ENCODE measurements around the gene MAN2B2. TPM values are rescaled to one million over a fixed set of nuclear protein-coding genes. Genes with fewer than 3 reads are reported as not detected.

The MAN2B2 gene
- total RNA-seq, 2 donors from 2014 or later, result 22.4 to 28.3 TPM

- WGBS, 2 donors, result 94 to 95% methylated on average over 4 to 10 of the region's 12 CpGs
- intact Hi-C loops (cut with DNase I), result no loop called here
- no peak for ATAC-seq
- no peaks in the 10 kb centered on the region for H3K27me3 ChIP-seq
- TF ChIP-seq CTCF (IDR thresholded peaks at IDR 0.05) (no peak), POLR2A (IDR thresholded peaks at IDR 0.05) (no peak)
- no peak for DNase-seq
- H3K36me3 ChIP-seq (replicated peaks in 1 of 2; ENCODE audit: insufficient read depth in 1 of 2, low read depth in 2 of 2), result peaks cover 12 to 21% of the 10 kb centered on the region in 2 donors
- no peaks in the 10 kb centered on the region for H3K4me1 ChIP-seq
- H3K9me3 ChIP-seq, result no peaks in the 10 kb centered on the region
- H3K27ac ChIP-seq, result no peak overlapping the region
- H3K4me3 ChIP-seq, result no peak overlapping the region
Measured at GRCh38 chr4:6603128-6603527, 28.1 kb downstream of the MAN2B2 start.

- intact Hi-C loops (cut with DNase I), result no loop called here
- TF ChIP-seq POLR2A (IDR thresholded peaks at IDR 0.05), result no peak
- TF ChIP-seq CTCF (IDR thresholded peaks at IDR 0.05), result no peak
- H3K36me3 ChIP-seq (replicated peaks in 1 of 2; ENCODE audit: insufficient read depth in 1 of 2, low read depth in 2 of 2), result peaks cover 12 to 23% of the 10 kb centered on the region in 2 donors
- ATAC-seq (no peak), DNase-seq (no peak)
- no peak overlapping the region for H3K27ac ChIP-seq
- WGBS, 2 donors, result 93 to 100% methylated on average over 1 to 8 of the region's 8 CpGs
- H3K4me1 ChIP-seq, result no peaks in the 10 kb centered on the region
- H3K4me3 ChIP-seq, result no peak overlapping the region
- H3K27me3 ChIP-seq, result no peaks in the 10 kb centered on the region
- H3K9me3 ChIP-seq, result no peaks in the 10 kb centered on the region
Measured at GRCh38 chr4:6605114-6605513, 30.1 kb downstream of the MAN2B2 start.

GRCh38 chr4:6605605-6606004 is 30.6 kb downstream of the MAN2B2 start:
- Histone ChIP-seq H3K4me1 (no peaks in the 10 kb centered on the region), H3K4me3 (no peak overlapping the region), H3K27ac (no peak overlapping the region), H3K36me3 (replicated peaks in 1 of 2; ENCODE audit: insufficient read depth in 1 of 2, low read depth in 2 of 2) (peaks cover 12 to 19% of the 10 kb centered on the region in 2 donors), H3K27me3 (no peaks in the 10 kb centered on the region), H3K9me3 (no peaks in the 10 kb centered on the region)
- 99 to 100% methylated on average over 2 of the region's 2 CpGs for WGBS, 2 donors
- DNase-seq (no peak), ATAC-seq (no peak)
- intact Hi-C loops (cut with DNase I), result no loop called here
- TF ChIP-seq POLR2A (IDR thresholded peaks at IDR 0.05) (no peak), CTCF (IDR thresholded peaks at IDR 0.05) (no peak)

- H3K9me3 ChIP-seq, result no peaks in the 10 kb centered on the region
- intact Hi-C loops (cut with DNase I), result no loop called here
- no peak overlapping the region for H3K4me3 ChIP-seq
- DNase-seq (no peak), ATAC-seq (no peak)
- TF ChIP-seq POLR2A (IDR thresholded peaks at IDR 0.05) (no peak), CTCF (IDR thresholded peaks at IDR 0.05) (no peak)
- no peaks in the 10 kb centered on the region for H3K4me1 ChIP-seq
- WGBS, 2 donors, result 82 to 89% methylated on average over 7 to 10 of the region's 10 CpGs
- H3K27me3 ChIP-seq, result no peaks in the 10 kb centered on the region
- peaks cover 12 to 19% of the 10 kb centered on the region in 2 donors for H3K36me3 ChIP-seq (replicated peaks in 1 of 2; ENCODE audit: insufficient read depth in 1 of 2, low read depth in 2 of 2)
- H3K27ac ChIP-seq, result no peak overlapping the region
Measured at GRCh38 chr4:6606465-6607235, 31.7 kb downstream of the MAN2B2 start.
